GM21529 (cell line): ENCODE results near the gene STIM1.
A peak's percentile ranks its signal among the peaks of the same experiment; 100 is the strongest.
"Not testable (repeated sequence)": the region's sequence is repeated elsewhere in the genome, so short reads cannot be mapped to it uniquely, and the experiment has no call there.

Experiments used
- ATAC-seq: cut with Tn5 transposase; IDR thresholded peaks from one replicate; pipeline ENCODE4 v1.9.1; 2021; ENCODE audit not compliant: unreplicated experiment

STIM1 gene

DNA sequence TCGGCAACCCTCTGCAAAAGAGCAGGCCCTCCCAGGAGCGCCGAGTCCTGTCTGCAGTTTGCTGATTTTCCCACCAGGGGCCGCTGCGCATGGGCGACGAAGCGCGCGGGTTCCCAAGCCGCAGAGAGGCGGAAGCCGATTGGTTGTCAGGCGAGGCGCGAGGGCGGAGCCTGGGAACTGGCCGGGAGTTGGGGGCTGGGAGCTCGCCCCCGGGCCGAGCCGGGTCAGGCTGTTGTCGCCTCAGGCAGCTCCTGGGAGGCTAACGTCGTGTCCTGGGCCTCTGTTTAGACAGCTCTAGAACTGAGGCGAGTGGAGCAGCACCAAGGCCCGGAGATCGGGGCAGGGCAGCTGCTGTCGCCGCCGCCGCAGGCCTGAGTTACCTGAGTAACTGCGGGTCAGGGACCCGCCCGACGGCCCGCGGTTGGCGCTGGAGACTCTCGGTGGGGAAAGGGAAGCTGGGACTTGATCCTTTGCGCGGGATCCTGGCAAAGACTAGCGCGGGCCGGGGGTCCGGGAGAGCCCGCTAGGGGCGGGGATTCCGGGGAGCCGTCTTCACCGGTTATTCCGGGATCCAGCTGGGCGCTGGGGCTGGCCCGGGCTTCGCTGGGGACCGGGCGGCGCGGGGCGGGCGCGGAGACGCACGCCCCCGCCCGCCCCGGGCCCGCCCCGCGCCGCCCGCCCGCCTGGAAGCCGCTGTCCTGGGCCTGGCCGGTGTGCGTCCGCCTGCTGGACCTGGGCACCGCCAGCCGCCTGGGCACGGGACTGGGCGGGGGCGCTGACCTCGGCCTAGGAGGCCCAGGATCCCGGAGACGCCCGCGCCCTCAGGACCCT is at the start of gene STIM1:
Gene STIM1, plus strand, starts transcription at position 688 of the 831 bp plus-strand sequence. CDS start 607 bp downstream, outside the sequence.
- ATAC-seq = peak; percentile 59

- peak; percentile 73 for ATAC-seq
Measured at GRCh38 chr11:3807909-3808860, 47.3 kb upstream of the STIM1 start, which contains the start of gene PGAP2. Gene PGAP2, plus strand, starts transcription at chr11:3808560. Its CDS starts 2,700 bp downstream, at chr11:3811260.

- peak; percentile 81 for ATAC-seq
Measured at GRCh38 chr11:3808861-3809623, 46.4 kb upstream of the STIM1 start.

DNA sequence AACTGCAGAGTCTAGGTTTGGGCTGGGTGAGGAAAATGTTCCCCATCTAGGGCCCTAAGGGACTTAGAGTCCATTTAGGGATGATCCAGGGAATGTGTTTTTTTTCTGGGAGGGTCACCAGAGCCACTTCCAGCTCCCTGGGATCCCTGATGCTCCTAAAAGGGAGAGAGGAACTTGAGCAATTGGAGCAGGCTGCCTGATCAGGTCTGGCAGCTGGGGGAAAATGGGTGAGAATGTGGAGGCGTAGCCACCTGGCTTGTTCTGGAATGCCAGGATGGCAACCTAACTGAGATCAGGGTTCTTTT is 45.9 kb upstream of the STIM1 start:
- no peak for ATAC-seq

GRCh38 chr11:3810446-3810845 is 45.0 kb upstream of the STIM1 start:
- ATAC-seq = no peak

DNA sequence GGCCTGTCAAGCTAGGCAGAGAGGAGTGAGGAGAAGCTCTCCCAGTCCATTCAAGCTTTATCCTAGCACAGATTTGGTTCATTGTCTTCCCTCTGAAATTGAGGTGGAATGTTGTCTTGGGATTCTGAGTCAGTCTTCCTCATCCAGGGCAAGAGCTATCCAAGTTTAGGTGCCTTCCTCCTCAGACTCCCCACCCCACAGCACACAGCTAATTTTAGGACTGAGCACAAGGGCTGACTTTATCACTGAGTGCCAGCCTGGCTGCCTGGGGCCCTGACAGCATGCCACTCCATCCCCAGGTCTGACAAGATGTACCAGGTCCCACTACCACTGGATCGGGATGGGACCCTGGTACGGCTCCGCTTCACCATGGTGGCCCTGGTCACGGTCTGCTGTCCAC is 44.5 kb upstream of the STIM1 start:
- no peak for ATAC-seq

DNA sequence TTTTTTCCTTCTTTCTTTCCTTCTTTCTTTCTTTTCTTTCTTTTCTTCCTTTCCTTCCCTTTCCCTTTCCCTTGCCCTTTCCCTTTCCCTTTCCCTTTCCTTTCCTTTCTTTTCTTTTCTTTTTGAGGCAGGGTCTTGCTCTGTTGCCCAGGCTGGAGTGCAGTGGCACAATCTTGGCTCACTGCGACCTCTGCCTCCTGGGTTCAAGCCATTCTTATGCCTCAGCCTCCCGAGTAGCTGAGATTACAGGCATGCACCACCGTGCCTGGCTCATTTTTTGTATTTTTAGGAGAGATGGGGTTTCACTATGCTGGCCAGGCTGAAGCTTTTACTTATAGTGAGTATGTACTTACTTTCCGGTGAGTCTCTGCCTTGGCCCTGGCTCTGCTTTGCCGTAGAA is 40.6 kb upstream of the STIM1 start:
- not testable (repeated sequence) for ATAC-seq

DNA sequence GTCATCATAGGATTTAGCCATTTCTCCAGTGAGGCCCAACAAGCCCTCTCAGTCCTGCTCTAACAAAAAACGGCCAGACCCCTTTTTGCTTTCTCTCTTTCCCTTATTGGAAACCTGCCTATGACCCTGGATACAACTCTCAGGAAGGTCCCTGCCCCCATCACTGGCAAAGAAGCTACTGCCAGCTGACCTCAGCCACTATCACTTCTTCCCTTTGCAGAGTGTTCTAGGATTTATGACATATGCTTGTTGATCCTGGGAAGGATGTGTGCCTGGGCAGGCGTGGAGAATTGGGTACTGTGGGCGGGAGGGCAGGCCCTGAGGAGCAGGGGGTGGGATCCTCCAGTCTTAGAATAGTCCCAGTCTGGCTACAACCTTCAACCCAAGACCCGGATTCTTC is 39.6 kb upstream of the STIM1 start:
- no peak for ATAC-seq

GRCh38 chr11:3816673-3817072 is 38.8 kb upstream of the STIM1 start:
- ATAC-seq = no peak

DNA sequence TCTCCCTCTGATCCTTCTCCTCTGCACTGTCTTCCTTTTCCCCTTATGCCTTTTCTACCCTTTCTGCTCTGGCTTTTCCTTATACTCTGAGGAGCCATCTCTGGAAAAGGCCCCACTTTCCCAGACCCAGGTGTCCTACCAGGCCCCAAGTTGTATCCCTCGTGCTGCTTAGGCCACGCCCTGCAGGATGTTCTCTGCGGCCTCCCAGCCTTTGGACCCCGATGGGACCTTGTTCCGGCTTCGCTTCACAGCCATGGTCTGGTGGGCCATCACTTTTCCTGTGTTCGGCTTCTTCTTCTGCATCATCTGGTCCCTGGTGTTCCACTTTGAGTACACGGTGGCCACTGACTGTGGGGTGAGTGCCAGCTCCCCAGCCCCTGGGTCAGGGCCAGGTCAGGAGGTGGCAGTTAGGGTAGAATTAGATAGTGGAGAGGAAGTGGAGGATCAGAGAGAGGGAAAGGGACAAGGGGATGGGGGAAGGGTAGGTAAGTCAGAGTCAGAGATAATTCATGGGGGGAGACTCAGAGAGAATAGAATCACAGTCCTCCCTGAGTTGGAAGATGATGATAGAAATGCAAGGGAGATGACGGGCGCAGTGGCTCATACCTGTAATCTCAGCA is 38.2 kb upstream of the STIM1 start:
- no peak for ATAC-seq

- ATAC-seq = no peak
Measured at GRCh38 chr11:3820971-3821370, 34.5 kb upstream of the STIM1 start.

GRCh38 chr11:3822312-3822711 is 33.2 kb upstream of the STIM1 start:
- no peak for ATAC-seq

DNA sequence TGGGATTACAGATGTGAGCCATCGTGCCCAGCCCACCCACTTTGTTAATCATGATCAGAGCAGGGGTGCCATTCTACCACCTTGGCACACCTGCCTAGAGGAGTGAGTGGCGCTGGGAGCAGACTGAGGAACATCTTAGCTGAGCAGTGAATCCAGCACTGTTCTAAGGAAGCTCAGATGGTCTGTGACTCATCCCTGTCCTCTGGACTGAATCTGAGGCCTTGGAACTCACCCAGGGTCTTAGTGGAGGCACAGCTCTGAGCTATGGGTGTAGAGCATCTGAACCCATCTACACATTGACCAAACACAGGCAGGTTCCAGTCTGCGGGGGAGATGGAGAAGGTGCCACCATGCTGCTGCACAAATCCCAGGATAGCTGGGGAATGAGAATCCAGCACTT is 32.2 kb upstream of the STIM1 start:
- no peak for ATAC-seq

- no peak for ATAC-seq
Measured at GRCh38 chr11:3823762-3824506, 31.5 kb upstream of the STIM1 start.

DNA sequence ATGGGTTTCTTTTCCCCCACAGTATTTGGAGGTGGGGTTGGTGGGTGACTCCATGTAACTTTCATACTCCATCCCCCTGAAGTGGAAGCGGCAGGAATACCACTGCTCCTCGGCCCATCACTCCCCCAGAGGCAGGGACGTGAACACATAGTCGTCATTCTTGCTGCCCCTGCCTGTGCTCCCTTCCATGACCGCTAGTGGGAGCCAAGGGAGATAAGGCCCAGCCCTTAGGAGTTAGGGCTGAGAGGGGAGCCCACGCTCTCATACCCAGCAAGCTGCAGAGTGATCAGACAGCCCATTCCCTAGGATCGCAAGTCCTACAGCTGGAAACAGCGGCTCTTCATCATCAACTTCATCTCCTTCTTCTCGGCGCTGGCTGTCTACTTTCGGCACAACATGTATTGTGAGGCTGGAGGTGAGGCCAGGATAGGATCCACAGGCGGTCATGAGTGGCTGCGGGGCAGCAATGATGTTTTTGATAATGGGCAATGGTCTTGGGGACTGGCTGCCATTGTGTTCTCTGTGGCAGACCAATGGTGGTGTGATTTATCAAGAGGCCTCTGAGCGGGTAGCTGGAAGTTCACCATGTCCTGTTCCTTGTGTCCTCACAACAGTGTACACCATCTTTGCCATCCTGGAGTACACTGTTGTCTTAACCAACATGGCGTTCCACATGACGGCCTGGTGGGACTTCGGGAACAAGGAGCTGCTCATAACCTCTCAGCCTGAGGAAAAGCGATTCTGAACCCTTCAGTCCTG is 30.6 kb upstream of the STIM1 start:
- ATAC-seq = peak; percentile 88

- no peak for ATAC-seq
Measured at GRCh38 chr11:3825473-3826154, 29.9 kb upstream of the STIM1 start.

GRCh38 chr11:3826721-3827120 is 28.7 kb upstream of the STIM1 start:
- ATAC-seq = no peak

GRCh38 chr11:3827434-3828186 is 27.9 kb upstream of the STIM1 start:
- no peak for ATAC-seq
